ENCODE data around the gene SERINC3.

GRCh38 chr20:44571362-44571988 is 49.6 kb upstream of the SERINC3 start:
- TF ChIP-seq POLR2AphosphoS5 (IDR thresholded peaks at IDR 0.05; ENCODE audit: low read length): no peak
- TF ChIP-seq CTCF (IDR thresholded peaks at IDR 0.05 in 2 of 3, conservative IDR thresholded peaks at IDR 0.05 in 1 of 3; ENCODE audit: control insufficient read depth in 2 of 3, extremely low read depth in 1 of 3, insufficient read depth in 1 of 3, low read depth in 3 of 3, low read length in 3 of 3): no peak
- TF ChIP-seq CBX3 (IDR thresholded peaks at IDR 0.05; ENCODE audit: borderline replicate concordance, low read depth): no peak
- no peak for TF ChIP-seq EP300 (IDR thresholded peaks at IDR 0.05; ENCODE audit: borderline replicate concordance in 1 of 2, control insufficient read depth in 1 of 2, low read depth in 2 of 2, low read length in 2 of 2)
- no peak for TF ChIP-seq MEF2A (IDR thresholded peaks at IDR 0.05; ENCODE audit: insufficient read depth, low read depth, low read length)
- TF ChIP-seq CREB1 (IDR thresholded peaks at IDR 0.05; ENCODE audit: low read depth): no peak
- no peak for TF ChIP-seq RAD21 (IDR thresholded peaks at IDR 0.05; ENCODE audit: insufficient read depth, low read depth, low read length)
- no peak for TF ChIP-seq GABPA (IDR thresholded peaks at IDR 0.05; ENCODE audit: low read depth)
- TF ChIP-seq POLR2A (IDR thresholded peaks at IDR 0.05; ENCODE audit: low read depth, low read length): no peak
- no peak for TF ChIP-seq ATF3 (IDR thresholded peaks at IDR 0.05; ENCODE audit: borderline replicate concordance, extremely low read depth, low read depth, low read length)
- TF ChIP-seq POLR2AphosphoS2 (IDR thresholded peaks at IDR 0.05; ENCODE audit: low read depth, low read length): no peak
- TF ChIP-seq ATF2 (IDR thresholded peaks at IDR 0.05; ENCODE audit: low read length): no peak
- TF ChIP-seq MAX (IDR thresholded peaks at IDR 0.05; ENCODE audit: low read depth, low read length): no peak
